Kidney tubule cell (primary cell): ENCODE data around the gene SRC.
A peak's percentile ranks its signal among the peaks of the same experiment; 100 is the strongest.

Experiments
- DNase-seq: peaks from one replicate; pipeline ENCODE4 v3.0.0-alpha.2; 2018; ENCODE audit warnings: low spot score

Gene SRC

GRCh38 chr20:37315021-37315451 is 30.9 kb upstream of the SRC start:
- no peak for DNase-seq

- peak; percentile 70 for DNase-seq
Measured at GRCh38 chr20:37315452-37316110, 30.4 kb upstream of the SRC start.

- DNase-seq, result no peak
Measured at GRCh38 chr20:37316116-37316774, 29.7 kb upstream of the SRC start.

GRCh38 chr20:37316775-37317170 is 29.2 kb upstream of the SRC start:
- DNase-seq, result no peak

- no peak for DNase-seq
Measured at GRCh38 chr20:37317316-37317715, 28.6 kb upstream of the SRC start.

- DNase-seq, result no peak
Measured at GRCh38 chr20:37317994-37318640, 27.8 kb upstream of the SRC start.

- peak; percentile 40 for DNase-seq
Measured at GRCh38 chr20:37319151-37319671, 26.7 kb upstream of the SRC start.

- peak; percentile 22 for DNase-seq
Measured at GRCh38 chr20:37323985-37324384, 22.0 kb upstream of the SRC start.

GRCh38 chr20:37325206-37325605 is 20.7 kb upstream of the SRC start:
- no peak for DNase-seq

GRCh38 chr20:37326666-37327065 is 19.3 kb upstream of the SRC start:
- DNase-seq, result no peak

- DNase-seq, result no peak
Measured at GRCh38 chr20:37327748-37328147, 18.2 kb upstream of the SRC start.

- no peak for DNase-seq
Measured at GRCh38 chr20:37328149-37328945, 17.6 kb upstream of the SRC start.

- DNase-seq, result no peak
Measured at GRCh38 chr20:37329481-37330165, 16.3 kb upstream of the SRC start.

- DNase-seq, result no peak
Measured at GRCh38 chr20:37330316-37330715, 15.6 kb upstream of the SRC start.

GRCh38 chr20:37331060-37331857 is 14.7 kb upstream of the SRC start:
- DNase-seq, result no peak

- DNase-seq, result no peak
Measured at GRCh38 chr20:37333130-37333847, 12.7 kb upstream of the SRC start.

GRCh38 chr20:37333848-37334318 is 12.1 kb upstream of the SRC start:
- DNase-seq, result no peak

GRCh38 chr20:37334450-37334849 is 11.5 kb upstream of the SRC start:
- no peak for DNase-seq

- no peak for DNase-seq
Measured at GRCh38 chr20:37335642-37336368, 10.1 kb upstream of the SRC start.
